Middle frontal gyrus (tissue), 1 donor: ENCODE results near the gene TTC21B.
A peak's percentile ranks its signal among the peaks of the same experiment; 100 is the strongest.
"Not testable (repeated sequence)": the region's sequence is repeated elsewhere in the genome, so short reads cannot be mapped to it uniquely, and the experiment has no call there.

ENCODE experiments used
- DNase-seq: peaks from one replicate; pipeline ENCODE4 v3.0.0-alpha.2; 2015; ENCODE audit warnings: low spot score; ENCODE audit errors: extremely low spot score

Gene TTC21B

DNA sequence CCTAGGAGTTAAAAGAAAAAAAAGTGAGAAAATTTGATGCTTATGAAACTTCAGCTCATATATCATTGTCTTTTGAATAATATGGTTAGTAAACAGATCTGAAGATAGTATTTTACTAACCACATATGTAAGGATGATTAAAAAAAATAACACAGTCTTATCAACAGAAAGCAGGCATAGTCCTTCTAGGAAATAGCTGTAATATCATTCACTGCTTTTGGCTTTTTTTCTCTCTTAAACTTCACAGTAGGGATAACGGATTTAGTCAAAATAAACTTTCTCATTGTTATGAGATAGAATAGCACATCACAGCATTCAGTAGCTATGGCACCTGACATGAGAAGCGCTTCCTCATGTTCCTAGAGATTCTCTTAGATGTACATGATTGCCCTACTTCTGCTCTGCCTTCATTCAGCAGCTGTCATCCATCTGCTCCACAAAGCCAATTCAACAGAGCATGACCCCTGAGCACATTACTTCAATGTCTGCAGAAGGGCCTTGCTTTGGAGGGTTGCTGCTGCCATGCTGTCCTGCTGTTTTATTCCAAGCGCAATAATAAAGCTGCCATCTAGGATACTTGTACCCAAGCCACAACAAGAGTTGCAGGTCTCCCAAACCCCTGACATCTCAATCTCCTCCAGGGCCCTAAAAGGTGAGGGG lies 67.0 kb downstream of the TTC21B start:
- no peak for DNase-seq

DNA sequence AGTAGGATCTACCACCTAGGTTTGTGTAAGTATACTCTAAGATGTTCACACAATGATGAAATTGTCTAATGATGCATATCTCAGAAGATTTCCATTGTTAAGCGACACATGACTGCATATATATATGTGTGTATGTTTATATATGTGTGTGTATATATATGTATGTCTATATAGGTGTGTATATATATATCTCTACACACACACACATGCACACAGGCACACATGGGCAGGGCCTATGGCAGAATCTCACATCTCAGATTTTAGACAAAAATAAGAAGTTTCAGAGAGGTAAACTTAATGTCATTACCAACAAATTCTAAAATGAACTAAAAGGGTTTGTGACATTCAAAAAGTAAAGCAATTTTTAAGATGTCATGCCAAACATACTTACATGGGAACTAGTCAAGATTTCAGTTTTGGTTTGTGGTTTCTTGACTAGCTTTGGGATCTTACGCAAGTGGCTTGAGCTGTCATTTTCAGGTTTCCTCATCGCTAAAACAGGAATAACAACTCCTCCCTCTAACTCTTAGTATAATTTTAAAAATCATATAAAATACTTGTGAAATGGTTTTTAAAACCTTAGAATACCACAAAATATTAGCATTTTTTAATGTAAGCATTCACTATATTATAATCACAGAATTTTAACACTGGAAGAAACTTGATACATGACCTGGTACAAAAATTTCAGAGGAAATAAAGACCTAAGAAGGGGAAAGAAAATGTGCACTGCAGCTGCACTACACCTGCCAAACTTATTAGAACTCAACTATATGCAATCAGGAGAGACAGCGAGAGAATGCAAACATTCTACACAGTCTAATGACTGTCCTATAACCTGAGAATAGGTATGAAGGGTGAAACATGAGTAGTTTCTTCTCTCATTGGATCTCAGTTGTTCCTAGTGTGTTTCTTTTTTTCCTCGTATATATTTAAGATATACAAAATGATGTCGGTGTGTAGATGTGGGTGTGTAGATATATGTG lies 75.7 kb downstream of the TTC21B start:
- no peak for DNase-seq

DNA sequence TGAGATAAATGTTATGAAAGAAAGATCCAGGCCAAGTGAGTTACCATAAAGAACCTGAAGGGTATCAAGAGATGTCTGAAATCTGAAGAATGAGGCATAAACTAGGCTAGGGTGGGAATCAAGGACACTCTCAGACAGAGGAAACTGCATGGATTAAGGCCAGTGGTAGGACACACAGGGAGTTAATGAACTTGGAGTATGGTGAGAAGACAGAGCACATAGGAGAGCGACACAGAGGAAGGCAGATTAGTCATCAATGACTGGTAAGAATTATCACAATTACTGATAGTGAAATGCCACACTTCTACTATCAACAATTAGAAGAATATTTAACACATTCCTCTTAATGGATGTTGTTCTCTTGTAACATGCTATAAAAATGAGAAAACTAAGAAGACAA lies 76.9 kb downstream of the TTC21B start:
- no peak for DNase-seq

DNA sequence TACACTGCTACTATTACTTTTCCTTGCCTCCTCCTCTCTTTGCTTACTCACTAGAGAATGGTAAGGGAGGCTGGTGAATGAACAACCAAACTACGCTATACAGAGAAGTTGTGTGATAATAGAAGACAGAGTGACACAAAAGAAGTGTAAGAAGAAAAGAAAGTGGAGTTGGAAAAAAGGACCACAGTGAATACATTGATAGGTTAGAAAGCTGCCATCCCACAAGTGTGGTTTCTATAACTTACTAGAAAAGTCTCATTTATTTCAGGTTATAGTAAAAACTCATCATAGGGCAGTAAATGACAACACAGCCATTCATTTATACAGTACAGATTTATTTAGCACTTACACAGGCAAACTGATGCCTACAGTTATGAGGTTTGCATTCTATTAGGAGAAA lies 77.3 kb downstream of the TTC21B start:
- no peak for DNase-seq

DNA sequence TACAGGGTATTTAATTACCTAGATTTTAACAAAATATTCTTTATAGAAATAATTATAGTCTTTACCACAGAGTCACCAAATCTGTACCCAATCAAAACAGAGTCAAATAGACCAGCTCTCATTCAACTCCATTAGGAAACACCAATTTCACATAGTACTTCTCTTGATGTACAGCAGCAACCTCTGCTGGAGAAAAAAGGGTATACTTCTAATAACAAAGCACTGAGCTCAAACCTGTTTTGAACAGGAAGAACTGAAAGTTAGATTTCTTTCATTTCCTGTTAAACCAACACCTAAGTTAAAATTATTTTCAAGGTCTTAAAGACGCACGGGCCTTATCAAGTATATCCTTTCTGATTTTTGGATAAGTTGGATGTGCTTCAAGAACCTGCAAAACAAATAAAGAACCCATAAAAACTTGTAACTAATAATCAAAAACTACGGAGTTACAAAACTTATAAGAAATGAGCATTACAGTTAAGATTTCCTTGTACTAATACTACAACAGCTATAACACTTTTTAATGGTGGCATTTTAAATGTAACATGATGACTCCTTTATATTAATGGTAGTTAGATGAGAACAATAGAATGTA lies 79.0 kb downstream of the TTC21B start:
- DNase-seq: peak; percentile 63

DNA sequence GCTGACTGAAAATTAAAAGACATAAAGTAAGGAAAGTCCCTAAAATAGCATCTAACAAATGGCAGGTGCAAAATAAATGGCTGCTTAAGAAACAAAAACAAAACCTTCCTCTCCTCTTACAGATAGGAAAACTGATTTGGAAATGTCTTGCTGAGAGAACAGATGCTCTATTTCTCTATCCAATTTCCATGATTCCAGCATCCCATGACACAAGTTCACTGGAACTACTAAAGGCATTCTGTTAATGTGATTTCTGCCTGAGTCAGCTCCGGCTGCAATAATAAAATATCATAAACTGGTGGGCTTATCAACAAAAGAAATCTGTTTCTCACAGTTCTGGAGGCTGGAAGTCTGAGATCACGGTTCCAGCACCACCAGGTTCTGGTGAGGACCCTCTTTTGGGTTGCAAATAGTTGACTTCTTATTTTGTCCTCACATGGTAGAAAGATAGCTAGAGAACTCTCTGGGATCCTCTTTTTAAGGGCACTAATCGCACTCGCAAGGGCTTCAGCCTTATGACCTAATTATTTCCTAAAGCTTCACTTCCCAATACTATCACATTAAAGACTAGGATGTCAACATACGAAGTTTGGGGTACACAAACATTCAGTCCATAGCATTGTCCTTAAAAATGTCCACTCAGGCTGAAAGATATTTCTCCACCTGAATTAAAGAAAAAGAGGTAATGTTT lies 81.3 kb downstream of the TTC21B start:
- no peak for DNase-seq

DNA sequence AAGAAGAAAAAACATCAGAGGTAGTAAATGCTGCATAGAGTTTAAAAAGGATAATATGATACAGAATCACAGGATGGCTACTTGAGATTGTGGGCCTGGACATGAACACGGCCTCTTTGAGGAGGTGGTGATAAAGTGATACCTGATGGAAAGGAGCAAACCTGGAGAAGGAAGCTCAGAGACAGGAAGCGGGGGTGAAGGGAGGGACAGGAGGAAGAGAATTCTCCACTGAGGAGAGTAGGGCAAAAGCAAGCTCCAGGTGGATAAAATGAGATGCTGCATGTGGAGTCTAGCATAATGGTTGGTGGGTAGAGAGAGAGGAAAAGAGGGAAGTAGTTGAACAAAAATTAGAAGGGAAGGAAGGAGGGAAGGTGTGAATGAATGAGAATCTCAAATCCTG lies 82.6 kb downstream of the TTC21B start:
- no peak for DNase-seq

DNA sequence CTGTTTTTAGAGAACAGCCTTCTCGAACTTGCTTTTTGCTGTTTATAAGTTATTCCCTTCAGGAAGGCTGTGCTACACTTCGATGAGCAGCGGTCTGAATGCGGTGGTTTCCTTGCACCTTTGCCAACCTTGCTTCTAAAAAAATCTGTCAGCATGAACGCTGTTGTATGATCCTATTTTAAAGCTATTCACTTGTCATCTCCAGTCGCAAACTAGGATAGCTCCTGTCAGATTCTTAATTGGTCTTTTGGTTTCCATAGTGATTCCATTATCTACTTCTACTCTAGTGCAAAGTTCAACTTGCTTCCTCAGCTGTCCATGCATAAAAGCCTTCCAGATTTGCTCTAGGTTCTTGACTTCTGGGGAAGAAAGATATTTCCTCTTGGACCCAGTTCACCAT lies 83.2 kb downstream of the TTC21B start:
- DNase-seq: no peak

DNA sequence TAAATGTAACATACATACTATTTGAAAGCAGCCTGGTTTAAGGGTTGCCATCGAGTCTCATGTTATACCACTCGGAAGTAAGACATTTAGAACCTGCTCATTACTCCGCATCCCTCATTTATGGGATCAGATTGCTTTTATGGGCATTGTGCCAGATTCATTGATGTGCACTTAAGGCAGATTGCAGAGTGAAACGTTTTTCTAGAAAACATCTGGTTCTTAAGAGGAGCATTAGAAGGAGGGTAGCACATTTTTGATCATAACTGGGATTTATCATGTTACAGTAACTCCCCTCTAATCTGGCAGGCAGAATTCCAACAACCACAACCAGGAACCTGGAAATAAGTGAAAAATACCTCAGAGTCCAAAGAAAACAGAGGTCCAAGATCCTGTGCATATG lies 85.4 kb downstream of the TTC21B start:
- DNase-seq: no peak

DNA sequence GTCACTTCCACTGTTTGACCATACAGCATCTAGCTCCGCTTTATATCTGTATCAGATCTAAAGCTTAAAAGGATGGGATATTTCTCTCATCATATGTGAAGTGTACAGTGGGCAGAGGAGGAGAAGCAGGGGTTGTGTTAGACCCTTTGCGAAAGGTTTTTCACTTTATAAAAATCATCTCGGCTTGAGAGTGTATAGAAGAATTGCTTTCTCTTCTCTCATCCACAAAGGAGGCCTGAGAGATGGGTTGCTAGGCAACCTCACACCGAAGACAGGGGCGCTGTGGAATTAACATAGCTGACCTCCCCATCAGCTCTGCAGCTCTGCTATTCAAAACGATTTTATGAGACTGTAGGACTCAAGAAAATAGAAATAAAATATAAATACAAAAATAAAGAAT lies 89.3 kb downstream of the TTC21B start:
- DNase-seq: no peak

DNA sequence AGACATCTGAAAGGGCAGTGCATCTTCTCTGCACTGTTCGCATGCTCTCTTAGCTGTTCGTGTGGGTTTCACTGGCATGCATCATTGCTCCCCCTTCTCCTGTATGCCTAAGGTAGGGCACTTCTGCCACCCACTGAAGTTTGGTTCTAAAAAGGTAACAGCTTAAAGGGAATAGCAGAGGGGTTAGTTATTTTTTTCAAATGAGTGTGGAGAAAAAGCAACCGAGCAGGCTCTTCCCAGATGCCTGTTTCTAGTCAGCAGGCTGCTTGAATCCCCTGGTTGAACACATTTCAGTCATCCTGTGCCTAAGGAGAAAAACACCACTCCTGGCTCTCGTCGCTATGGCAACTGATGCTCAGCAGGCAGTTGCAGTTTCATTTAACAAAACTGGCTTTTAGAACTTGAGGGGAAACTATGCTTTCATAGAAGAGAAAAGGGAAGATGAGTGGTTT lies 89.7 kb downstream of the TTC21B start:
- peak; percentile 63 for DNase-seq

DNA sequence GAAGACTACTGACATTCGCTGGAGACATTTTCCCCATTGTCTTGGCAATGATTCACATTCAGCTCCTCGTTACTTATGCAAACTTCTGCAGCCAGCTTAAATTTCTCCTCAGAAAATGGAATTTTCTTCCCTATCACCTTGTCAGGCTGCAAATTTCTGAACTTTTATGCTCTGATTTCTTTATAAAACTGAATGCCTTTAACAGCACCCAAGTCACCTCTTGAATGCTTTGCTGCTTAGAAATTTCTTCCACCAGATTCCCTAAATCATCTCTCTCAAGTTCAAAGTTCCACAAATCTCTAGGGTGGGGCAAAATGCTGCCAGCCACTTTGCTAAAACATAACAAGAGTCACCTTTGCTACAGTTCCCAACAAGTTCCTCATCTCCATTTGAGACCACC lies 92.5 kb downstream of the TTC21B start:
- not testable (repeated sequence) for DNase-seq

DNA sequence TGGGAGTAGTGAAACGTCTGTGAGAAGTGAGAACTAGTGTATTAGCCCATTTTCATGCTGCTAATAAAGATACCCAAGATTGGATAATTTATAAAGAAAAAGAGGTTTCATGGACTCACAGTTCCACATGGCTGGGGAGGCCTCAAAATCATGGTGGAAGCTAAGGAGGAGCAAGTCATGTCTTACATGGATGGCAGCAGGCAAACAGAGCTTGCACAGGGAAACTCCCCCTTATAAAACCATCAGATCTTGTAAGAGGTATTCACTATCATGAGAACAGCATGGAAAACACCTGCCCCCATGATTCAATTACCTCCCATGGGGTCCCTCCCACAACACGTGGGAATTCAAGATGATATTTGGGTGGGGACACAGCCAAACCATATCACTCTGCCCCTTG lies 93.9 kb downstream of the TTC21B start:
- DNase-seq: not testable (repeated sequence)

DNA sequence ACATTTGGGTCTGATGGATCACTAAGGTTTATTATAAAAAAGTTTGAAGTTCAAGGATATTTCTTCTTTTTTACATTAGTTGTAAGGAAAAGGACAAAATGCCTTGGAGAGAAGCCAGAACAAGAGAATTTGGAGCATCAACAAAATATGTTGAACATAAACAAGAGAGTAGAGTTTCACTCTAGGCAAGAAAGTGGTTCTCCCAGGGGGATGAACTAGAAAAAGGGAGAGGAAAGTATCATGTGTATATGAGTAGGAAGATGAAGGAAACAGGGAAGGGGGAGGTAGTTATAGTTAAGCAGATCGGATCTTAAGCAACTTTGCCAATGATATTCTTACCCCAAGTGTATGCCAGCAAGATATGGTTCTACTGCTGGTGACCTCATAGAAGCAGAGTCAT lies 95.7 kb downstream of the TTC21B start:
- no peak for DNase-seq

DNA sequence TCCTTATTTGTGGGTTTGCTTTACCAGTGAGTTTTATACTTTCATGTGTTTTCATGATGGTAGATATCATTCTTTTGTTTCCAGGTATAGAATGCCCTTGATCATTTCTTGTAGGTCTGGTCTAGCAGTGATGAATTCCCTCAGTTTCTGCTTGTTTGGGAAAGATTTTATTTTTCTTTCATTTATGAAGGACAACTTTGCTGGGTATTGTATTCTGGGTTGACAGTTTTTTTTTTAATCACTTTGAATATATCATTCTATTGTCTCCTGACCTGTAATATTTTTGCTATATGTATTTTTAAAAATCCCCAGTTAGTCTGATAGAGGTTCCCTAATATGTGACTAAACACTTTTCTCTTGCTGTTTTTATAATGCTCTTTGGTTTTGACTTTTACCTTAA lies 101.2 kb downstream of the TTC21B start:
- DNase-seq: no peak

DNA sequence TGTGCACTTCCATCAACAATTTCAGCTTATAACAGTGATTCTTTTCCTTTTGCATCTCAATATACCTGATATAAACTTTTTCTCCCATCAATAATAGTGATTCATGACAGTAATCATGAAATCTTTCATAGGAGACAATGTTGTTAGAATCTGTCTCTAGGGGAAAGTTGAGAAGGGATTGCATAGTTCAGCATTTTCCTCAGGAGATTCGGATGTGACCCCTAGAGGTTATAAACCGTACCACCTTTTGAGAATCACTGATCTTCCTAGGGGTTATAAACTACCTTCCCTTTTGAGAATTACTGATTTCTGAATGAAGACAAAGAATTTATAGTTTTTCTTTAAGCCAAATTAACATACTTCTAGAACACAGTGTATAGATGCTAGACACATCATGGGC lies 106.6 kb downstream of the TTC21B start:
- DNase-seq: no peak

DNA sequence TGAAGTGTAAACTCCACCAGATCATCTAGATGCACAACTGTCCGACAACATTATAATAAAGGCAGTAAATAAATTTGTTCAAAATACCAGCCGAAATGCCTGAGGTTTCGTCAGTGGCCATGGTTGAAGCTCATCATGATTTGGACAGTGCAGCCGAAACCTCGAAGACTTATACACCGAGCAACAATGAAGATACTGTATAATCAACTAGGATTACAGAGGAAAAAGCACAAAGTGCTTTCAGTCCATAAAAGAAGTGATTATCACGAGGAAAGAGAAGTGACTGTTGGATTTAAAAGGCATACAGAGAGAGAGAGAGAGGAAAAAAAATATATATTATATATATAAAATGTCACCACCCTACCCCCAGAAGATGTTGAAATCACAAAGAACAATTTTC lies 107.5 kb downstream of the TTC21B start:
- DNase-seq: no peak

DNA sequence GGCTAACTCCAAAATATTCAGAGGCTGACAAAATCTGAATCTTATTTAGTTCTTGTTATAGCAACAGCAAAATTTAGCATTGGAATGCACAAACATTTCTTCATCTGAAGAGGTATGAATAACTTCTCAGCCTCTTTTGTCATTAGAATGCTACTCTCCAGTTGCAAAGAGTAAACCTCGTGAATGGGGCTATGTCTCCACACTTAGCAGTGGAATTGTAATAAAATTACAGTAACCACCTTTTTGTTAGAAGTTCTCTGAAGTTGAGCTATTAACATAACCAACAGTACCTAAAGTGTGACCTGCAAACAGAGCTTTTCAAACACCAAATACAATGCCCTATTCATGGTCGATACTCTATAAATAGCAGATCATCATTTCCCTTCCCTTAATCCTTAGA lies 109.4 kb downstream of the TTC21B start:
- no peak for DNase-seq

DNA sequence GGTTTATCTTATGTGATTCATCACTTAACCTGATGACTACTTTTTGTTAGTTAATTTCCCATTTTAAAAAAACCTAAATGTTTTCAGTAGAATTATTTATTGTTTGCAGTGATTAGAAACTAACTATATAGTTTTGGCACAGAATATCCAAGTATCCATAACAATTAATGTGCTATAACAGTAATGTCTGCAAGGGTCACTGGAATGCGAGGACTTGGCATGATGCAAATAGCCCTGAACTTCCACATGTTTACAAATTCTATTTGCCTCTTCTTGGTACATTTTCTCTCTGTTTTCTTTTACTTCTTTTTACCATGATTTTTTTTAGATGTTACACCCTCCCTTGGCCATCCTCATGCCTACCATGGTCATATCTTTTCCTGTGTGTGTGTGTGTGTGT lies 110.2 kb downstream of the TTC21B start:
- no peak for DNase-seq

DNA sequence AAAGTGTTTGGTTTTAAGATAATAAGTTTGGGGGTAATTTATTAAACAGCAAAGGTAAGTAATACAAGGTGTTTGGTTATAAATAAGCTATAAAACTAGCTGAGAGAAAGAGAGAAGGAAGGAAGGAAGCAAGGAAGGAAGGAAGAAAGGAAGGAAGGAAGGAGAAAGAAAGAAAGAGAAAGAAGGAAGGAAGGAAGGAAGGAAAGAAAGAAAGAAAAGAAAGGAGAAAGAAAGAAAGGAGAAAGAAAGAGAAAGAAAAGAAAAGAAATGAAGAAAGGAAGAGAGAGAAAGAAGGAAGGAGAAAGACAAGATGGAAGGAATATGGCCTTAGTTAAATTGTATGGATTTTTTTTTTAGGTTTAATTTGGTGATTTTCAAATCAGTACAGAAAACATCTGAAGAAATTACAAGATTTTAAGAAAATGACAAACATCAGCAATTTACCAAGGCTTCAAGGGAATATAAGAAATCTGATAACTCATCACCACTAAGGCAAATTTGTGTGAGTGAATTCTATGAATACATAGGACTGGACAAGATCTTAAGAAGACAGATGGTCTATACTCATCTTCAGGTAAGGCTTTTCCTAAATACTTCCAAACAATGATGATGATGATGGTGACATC lies 113.1 kb downstream of the TTC21B start:
- DNase-seq: no peak

DNA sequence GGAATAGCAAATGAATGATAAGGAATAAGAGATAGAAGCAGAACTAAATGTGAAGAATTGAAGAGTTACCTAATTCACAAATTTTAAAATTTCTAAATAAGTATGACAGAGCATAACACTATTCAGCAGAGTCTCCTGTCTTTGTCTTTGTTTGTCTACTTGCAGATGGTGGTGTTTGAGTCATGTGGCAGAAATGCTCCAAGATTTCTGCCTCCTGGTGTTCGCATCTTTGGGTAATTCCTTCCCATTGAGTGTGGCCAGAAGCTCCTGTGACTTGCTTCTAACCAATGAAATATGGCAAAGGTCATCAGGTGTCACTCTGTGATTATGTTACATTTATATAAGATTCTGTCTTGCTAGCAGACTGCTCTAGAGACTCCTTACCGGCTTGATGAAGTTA lies 114.0 kb downstream of the TTC21B start:
- no peak for DNase-seq
